Stimulated activated CD4-positive, alpha-beta T cell treated with anti-CD3 and anti-CD28 coated beads, Interleukin-2, amount 100 ng/mL, for 24 hours (primary cell): ENCODE measurements around the gene CERK.

Experiments
- DNase-seq, 2 donors: peaks; one replicate each; pipeline ENCODE4 v3.0.0-alpha.2; 2020

CERK gene

DNA sequence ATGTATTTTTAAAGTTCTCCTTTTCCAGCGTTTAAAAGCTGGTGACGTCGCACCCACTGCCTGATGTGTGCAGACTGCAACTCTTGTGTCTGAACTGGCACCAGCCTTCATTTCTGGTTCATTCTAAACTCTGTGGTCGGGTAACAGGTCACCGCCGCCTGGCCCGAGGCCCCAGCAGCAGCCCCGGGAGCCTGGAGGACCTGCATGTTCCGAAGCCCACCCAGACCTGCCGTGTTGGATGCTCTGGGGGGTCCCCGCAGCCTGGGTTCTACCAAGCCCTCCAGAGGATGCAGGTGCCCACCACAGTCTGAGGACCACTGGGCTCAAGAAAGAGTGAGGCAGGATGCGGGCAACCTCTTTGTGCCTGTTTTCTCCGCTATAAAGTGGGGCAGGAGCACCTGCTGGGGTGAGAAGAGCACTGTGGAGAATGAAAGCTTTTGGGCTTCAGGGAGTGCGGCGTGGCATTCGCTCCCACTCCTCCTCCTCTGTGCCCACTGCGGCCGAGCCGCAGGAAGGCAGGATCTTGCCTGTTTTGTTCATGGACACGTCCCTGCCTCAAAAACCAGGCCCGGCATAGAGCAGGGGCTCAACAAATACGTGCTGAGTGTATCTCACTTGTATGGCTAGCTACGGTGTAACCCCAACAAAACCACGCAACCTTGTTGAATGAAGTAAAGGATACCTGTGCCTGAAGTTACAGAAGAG is 40.1 kb downstream of the CERK start:
- DNase-seq = no peak

GRCh38 chr22:46696614-46697013 is 41.4 kb downstream of the CERK start:
- DNase-seq = no peak

- DNase-seq = no peak
Observed at GRCh38 chr22:46696229-46696518, 41.9 kb downstream of the CERK start.

DNA sequence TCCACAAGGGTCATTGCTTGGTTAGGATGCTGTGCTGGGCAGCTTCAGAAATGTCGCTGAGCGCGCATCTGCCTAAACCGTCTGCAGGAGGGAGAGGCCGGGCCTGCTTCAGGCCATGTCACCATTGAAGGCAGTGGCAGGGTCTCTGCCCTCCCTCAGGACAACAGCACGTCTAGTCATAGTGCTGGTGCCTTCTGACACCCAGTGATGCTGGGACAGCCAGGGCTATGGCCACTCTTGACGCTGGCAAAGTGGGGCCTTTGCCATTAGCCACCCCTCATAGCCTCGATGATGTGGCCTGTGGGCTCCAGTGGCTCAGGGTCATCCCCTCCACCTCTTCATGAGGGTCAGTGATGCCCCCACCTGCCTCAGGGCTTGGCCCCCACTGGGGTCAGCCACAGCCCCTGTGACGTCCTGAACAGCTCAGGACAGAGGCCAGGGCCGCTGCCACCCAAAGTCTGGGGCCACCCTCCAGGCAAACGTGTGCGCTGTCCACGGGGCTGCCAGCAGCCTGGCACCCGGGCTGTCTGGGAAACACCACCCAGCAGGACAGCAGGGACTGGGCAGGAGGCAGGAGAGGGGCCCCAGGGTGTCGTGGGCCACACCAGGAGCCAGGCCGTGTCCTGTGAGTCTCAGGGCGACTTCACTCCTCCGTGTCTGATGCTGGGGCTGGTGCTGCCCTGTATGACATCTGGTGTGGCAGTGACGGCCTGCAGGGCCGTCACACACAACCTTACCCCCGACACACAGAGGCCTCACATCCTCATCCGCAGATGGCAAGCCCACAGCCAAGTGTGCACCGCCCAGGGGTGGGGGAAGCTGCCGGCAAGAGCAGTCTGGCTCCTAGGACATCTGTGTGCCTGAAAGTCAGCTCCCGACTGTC is 42.5 kb downstream of the CERK start:
- no peak for DNase-seq

- no peak for DNase-seq
Observed at GRCh38 chr22:46694416-46695170, 43.5 kb downstream of the CERK start.

DNA sequence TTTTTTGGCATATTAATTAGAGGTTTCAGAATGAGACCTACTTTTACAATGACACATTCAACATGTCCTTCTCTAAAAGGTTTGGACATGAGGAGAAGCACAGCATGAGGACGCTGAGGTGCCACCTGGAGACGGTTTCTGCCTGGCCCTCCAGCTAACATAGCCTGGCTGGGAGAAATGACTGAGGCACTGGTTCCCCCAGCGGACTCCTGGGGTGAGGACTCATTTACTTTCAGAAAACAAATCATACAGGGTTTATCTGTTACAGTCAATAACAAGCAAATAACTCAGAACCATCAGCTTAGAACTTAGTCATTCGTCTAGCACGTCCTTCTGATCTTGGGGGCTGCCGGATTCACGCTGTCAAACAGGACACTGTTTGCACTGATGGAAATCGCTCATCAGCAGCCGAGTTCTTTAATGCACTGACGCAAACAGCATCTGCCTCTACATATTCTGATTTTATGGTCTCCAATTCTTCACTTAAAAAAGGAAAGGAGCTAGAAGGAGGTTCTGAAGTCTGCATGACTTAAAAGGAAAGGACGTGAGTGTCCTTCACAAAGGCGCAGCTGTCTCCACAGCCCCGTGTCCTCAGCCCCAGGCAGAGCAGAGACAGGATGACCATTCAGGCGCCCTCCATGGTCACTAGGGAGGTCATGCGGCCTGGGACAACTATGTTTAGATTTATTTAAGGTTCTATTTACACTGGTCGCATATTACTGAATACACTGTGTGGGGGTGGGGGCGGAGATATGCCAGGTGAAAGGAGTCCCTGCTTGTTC is 44.2 kb downstream of the CERK start:
- DNase-seq = no peak

- no peak for DNase-seq
Observed at GRCh38 chr22:46691571-46691970, 46.5 kb downstream of the CERK start.

DNA sequence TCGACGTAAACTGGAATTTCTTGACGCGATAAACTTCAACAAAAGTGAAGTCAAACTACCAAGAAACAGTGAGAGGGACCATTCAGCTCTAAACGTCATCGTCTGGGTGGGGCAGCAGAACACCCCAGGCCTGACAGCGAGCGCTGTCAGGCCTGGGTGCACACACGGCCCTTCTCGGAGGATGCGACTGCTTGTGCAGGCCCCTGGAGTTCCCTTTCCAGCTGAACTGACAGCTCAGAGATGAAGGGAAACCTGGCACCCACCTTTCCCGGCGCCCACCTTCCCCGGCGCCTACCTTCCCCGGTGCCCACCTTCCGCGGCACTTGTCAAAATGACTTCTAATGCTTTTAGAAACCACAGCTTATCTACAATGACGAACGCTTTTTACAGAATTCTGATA is 47.9 kb downstream of the CERK start:
- DNase-seq = no peak

GRCh38 chr22:46688949-46689348 is 49.1 kb downstream of the CERK start:
- no peak for DNase-seq

DNA sequence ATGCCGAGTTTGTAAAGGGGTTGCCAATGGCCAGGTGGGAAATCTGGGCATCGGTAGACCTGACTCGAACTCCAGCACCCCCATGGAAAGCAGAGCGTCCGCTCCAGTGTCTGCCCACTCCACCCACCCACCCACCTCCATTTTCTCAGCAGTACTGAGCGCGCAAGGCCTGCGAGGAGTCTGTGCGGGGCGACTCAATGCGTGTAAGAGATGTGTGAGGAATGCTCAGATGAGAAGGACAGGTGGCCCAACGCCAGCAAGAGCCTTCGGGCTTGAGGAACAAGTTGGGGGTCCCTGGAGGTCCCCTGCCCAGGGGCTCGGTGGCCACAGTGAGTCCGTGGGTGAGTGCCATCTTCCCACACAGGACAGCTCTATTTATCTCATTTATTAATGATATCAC is 50.6 kb downstream of the CERK start:
- no peak for DNase-seq

DNA sequence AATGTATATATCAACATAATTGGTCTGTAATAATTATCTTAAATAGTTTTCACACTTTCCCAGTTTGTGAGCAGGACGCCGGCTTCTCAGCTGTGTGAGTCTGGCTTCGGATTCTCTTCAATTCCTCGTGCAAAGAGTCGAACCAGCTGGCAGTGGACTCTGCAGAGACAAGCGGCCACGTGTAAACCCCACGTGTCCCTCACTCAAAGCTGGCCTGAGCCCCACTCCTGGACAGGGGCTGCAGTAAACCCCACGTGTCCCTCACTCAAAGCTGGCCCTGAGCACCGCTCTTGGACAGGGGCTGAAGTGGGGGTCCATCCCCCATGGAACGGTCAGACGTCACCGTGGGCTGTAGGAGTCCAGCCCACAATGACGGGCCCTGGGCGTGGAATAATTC is 51.0 kb downstream of the CERK start:
- DNase-seq = no peak

DNA sequence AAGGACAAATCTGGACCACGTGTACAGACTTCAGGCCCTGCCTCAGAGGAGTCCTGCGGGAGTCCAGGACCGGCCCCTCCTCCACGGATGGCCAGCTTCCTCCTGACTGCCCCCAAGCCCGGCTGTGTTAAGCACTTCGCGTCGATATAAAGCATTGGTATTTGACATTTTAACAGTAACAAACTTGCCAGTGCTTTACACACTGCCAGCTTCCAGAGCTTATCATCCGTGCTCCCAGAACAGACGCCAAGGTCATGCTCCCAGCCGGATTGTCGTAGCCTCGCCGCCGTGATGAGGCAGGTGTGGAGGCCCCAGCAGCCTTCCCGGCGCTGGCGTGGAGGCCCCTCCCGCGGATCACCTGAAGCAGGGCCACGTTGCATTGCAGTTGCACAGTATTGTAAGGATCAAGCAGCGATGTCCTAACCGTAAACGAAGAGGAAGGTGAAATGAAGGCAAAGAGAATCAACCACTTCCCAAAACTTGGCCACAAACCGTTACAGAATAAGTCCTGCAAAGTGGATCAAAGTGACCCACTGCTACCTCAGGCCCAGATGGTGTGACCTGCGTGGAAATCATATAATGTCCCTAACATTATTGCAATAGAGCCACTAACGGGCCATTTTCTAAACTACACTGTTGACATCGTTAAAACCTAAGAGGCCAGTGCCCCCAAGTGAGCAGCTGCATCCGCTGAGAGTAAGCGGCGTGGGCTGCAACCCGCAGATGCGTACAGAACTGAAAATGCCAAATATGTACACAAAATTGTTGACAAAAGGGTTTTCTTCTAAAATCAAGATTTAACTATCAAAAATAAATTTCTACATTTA is 51.6 kb downstream of the CERK start:
- no peak for DNase-seq

GRCh38 chr22:46684706-46685105 is 53.3 kb downstream of the CERK start:
- DNase-seq = no peak

- no peak for DNase-seq
Observed at GRCh38 chr22:46682011-46682731, 55.9 kb downstream of the CERK start.

GRCh38 chr22:46681010-46681409 is 57.0 kb downstream of the CERK start:
- no peak for DNase-seq

DNA sequence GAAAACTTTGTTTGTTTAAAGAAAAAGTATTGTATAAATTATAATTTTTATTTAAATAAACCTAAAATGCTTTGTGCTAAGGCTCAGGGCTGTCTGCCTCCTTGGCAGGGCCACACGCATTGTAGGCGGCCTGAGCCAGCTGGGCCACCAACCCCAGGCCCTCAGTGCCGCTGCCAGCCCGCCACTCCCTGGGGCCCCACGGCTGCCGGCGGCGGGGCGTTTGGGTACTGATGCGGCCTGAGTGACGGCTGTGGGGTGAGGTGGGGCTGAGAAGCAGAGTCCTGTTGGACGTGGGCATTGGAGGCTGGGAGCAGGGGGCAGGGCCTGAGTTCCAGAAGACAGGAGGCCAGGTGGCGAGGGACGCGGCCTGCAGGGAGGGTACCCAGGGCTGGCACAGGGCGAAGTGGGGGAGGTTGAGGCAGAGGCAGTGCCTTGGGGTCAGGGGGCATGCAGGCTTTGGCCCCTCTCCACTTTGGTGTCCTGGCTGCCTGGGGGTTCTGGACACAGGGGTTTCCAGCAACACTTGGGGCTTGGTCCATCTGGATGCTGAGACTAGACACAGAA is 58.3 kb downstream of the CERK start:
- no peak for DNase-seq

DNA sequence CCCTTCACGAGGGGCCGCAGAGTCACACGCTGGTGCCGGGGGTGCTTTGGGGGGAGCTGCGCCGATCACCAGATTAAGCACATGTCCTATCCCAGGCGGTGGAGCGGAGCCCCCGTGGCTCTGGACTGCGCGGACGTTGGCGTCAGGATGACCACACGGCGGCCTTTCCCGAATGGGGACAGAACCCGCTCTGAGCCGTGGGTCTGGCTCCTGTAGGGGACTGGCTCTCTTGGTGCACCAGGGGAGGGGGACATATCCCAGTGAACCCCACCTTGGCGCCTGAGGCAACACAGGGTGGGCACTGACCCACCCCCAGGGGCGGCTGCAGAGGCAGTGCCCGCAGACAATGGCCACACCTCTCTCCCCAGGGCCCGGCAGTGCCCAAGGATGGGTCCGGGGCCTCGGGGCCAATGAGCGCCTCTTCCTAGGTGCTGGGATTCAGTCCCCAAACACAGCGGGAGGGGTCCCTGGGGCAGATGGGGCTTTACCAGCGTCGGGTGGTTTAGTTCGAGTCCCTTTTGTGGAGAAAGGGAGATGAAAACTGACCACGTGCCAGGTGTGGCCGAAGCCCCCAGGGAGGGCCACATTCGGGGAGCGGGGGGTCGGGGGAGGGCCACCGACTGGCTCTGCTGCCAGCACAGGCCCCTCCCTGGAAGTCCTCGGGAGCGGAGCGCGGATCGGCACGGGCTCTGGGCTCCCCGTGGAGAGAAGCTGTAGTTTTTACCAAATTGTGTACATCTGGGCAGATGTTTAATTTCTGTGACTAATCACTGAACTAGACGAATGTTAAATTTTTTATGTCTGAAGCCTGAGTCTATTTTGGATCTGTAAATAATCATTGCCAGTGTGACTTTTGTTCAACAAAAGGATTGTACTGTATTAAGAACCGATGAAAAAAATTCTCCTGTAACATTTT is 59.0 kb downstream of the CERK start:
- DNase-seq = no peak

DNA sequence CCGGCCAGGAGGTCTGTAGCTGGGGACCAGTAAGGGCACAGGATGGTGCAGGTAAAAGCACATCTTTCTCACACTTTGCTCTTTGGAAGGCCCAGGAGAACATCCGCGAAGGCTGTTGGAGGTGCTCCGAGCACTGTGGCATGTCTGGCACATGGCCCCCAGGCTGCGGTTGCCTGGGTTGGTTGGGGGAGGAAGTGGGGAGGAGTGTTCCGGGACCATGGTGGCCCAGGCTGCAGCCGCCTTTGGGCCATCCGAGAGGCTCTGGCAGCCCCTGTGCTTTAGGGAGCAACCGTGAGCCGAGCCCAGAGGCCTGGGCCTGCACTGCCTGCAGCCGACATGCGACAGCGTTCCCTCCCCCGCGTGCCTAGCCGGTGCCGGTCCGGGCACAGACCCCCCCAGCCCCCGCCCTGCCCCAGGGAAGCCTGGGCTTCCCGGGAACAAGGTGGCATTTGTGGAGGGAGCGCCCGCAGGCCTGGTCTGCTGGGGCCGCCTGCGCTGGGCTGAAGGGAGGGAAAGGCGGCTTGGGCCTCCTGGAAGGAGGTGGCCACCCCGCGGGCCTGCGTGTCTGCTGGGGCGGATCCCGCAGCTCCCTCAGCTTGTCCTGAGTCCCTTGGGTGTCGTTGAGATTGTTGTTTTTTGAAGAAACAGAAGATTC is 59.9 kb downstream of the CERK start:
- no peak for DNase-seq

- DNase-seq = no peak
Observed at GRCh38 chr22:46677323-46678002, 60.6 kb downstream of the CERK start.
